HuH-7.5 (cell line): Measurements from ENCODE around the gene LCP1.

ENCODE experiments used
- DNase-seq: peaks from one replicate; pipeline ENCODE4 v3.0.0; 2011; ENCODE audit warnings: low spot score

Gene LCP1

DNA sequence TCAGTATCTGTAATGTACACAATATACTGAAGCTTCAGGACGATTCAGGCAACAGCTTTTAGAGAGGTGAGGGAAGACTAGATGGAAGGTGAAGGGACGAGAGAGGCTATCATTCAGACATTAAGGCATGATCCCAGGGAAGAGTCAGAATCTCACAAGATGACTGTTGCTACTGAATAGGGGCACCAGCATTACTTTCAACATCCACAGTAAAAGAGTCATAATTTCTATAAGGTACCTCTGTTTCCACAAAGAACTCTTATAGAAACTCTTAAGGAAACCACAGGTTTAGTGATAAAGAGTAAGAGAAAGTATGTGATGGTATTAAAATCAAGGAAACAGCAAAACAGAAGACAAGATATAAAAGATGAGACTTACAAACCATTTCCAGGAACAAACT is 23.0 kb downstream of the LCP1 start:
- DNase-seq: no peak

DNA sequence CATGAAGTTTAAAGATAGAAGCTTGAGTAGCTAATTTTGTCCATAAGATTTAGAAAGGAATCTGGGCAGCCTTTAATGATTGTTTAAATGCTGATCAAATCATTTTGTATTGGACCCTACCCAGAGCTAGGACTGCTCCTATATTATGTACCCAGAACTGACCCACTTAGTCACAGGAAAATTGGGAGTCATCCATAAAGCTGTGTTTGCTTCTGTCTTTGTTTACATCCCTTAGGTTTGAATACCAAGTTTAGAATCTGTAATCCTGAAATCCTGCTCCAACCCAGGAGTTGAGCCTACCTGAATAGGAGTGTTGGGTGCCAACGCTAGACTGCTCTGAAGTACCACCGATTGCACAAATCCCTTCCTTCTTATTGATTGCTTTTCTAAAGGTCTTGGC is 23.8 kb downstream of the LCP1 start:
- no peak for DNase-seq

DNA sequence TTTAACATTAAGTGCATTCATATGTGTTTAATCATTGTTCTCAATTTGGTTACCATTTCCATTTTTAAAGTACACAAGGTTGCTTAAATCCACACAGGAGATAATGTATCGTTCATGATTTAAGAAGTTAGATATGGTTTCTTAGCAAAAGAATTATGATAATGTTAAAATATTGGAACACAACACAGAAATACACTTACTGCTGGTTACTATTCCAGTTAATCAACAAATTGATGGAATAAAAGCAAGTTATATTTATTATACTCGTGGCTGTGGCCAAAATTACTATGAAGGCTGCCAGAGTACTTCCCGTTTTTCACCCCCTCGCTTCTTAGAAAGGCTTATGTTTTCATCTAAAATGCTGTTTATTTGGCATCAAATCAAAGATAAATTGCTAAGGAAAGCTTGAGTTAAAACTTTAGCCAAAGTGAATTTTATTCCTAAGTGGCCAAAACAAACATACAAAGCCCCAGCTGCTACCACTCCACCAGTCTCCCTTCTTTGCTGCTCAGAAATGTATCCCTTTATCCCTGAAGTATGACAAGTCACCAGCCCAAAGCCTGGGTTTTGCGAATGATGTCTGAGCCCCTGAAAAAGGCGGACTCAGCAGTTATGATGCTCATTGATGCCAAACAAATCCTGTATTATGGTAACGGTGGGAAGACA is 27.7 kb downstream of the LCP1 start:
- DNase-seq: no peak

DNA sequence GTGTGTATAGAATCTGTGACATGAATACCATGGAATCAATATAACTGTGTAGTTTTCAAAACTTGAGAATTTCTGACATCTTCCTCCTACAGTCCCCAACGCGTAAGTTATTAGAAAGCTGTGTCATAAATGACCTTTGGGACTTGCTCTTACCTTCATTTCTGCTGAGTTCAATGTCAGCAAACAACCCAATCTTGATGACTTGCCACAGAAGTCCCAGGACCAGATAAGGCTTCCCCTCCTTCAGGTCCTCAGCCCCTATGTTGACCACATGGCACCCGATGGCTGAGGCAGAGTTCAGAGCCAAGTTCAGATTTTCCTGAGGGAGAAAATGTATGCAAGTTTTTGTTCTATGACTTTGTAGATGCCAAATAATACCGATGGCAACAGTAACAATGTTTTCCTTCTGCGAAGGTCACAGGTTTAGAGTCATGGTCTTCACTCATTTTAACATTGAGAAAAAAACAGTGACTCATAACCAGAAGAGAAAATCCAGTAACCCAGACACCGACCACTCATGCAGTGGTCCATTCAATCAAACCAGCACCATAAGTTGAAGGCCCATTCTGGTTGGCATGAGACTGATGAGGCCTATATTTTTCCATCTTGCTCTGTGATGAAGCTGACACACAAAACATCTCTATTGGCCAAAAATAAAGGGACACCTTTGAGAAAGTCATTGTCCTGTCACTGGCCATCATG is 29.2 kb downstream of the LCP1 start:
- DNase-seq: no peak

DNA sequence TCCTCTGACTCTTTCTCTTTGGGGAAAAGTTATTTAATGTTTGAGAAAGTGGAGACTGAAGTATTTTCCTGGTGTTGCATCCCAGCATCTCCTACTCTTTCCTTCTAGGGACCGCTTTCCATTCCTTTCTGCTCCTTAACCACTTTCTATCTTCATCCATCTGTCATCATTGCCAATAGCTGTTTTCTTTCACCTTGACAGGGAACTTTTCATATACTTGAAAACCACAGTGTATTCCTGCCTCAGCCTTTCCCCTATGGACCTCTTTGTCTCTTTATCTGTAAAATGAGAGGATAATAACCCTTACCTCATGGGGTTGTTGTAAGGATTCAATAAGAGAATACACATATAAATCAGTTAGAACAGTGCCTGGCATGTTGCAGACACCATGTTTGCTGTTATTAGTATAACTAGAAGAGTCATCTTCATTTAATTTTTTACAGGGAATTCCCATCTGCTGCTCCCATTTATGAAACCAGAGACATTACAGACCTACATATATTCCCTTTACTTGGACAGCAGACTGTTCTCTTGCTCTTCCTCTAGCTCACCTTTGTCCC is 31.8 kb downstream of the LCP1 start:
- no peak for DNase-seq

DNA sequence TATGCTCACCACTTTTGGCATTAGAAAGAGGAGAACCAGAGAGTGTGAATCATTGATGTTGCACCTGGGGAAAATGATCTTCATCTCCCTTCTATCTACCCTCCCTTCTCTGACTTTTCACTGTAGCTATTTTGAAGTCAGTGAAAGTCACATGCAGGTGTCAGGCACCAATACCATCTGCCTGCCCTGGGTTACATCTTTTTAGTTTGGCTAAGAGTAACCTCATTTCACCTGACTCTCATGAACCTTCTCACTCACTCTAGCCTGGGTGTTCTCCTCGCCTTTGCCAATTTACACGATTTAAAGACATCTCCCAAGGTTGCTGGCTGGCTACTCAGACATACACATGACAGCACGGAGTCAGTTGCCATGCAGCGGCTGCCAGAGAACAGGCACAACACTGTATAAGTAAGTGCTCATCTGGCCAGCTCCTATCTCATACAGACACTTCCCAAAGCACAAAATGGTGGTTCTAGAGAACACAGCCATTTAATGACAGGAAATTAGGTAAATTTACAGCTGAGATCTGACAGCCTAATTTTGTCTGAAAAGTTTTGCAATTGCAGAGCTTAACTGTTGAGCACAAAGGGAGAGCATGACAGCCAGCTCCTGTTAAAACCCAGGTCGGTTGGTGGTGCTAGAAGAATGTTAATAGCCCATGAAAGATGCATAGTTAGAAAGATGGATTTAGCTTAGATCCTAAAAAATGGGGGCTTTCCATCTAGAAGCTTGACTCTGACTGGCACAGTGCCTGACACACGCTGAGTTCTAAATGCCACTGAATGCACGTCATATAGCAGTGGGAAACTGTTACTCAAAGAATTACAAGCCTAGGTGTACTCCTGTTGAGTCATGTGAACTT is 32.5 kb downstream of the LCP1 start:
- DNase-seq: no peak

DNA sequence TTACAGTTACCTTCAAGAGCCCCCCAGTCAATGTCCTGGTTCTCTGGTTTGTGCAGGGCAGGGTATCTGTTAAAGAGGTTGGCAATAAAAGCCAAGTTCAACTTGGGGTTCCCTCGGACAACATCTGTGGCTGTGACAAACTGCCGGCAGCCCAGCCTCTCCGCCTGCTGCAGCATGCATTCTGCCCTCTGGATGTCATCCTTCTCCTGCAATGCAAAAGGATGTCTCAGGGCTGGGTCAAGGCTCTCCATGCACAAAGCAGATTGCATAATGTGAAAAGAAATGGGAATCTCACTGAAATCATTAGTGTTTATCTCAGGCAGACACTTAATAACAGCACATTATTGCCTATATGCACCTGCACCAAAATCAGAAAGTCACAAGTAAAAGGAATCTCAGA is 35.1 kb downstream of the LCP1 start:
- peak; percentile 57 for DNase-seq

DNA sequence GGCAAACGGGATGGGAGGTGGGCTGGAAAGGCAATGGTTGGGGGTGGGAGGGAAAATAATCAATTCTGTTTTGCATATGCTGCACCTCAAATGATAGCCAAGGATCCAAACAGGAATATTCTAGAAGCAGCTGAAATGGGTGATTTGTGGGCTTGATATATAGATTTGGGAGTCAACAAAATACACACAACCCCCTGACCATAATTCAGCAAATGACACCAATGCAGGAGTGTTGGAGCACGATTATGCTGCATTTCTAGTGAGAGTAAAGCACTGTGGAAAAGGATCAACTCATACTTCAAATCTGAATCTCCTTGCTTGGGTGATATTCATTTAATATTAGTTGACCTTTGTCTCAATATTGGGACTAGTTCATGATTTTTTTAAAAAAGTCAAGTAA is 36.0 kb downstream of the LCP1 start:
- DNase-seq: no peak

DNA sequence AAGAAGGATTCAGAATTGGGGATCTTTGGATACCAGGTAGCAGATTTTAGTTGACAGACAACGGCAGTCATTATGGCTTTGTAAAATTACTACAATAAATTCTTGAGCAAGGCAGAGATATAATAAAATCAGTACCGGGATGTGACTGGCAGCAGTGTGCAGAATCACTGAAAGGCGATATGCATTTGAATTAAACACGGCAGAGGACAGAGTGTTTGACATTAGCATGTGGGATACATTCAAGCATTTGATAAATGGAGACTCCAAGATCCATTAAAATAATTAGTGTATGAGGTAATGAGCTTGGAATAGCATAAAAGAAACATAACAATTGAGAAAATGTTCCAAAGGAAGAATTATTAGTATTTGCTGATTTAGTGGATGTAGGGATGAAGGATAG is 36.8 kb downstream of the LCP1 start:
- DNase-seq: no peak

DNA sequence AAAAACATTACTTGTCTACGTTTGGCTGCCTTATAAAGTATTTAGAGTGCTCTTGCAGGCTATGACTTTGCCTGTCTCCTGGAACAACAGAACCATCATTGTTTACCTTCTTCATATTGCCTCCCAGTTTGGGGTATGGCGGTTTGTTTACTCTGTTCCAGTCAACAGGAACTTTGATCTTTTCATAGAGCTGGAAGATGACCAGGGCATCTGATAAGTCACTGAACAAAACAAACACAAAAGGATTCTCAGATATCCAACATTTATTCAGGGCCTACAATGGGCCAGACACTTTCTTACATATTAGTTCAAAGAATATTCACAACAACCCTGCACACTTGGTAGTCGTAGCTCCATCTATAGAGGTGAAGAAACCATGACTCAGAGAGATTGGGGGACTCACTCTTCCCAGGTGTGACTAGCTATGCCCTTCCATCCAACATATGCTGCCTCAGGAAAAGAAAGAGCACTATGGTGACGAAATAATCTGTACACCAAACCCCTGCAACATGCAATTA is 38.7 kb downstream of the LCP1 start:
- peak; percentile 59 for DNase-seq

DNA sequence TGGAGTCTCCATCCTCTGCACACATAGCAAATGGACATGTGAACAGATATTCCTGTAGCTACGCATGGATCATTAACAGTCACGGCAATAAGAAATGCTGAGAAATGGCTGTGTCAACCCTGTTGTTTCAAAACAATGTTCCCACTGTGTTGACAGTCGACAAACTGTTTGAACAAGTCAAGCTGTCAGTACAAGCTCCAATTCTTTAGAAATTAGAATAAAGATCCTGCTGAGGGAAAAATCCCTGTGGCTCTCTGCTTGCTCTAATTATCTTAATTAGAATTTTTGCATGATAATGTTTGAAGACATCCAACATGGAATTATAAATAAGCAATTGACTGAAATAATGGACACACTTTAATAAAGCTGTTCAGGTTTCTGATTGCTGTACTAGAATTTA is 39.2 kb downstream of the LCP1 start:
- DNase-seq: peak; percentile 28

DNA sequence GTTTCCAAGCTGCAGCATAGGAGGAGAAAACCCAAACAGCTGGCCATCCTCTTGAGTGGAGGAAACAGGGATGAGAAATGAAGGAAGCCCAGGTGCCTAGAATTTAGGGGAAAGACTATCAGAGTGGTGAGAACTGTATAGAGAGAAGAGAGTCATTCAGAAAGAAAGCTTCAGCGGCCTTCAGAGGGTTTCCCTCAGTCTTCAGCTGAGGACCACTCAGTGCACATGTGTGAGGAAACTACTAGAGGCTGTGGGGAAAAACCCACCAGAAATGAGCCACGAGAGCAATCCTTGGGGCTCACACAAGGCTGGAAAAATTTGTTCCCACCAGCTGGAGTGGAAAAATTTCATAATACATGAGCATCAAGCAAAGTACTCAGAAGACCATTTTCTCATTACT is 41.9 kb downstream of the LCP1 start:
- DNase-seq: no peak

DNA sequence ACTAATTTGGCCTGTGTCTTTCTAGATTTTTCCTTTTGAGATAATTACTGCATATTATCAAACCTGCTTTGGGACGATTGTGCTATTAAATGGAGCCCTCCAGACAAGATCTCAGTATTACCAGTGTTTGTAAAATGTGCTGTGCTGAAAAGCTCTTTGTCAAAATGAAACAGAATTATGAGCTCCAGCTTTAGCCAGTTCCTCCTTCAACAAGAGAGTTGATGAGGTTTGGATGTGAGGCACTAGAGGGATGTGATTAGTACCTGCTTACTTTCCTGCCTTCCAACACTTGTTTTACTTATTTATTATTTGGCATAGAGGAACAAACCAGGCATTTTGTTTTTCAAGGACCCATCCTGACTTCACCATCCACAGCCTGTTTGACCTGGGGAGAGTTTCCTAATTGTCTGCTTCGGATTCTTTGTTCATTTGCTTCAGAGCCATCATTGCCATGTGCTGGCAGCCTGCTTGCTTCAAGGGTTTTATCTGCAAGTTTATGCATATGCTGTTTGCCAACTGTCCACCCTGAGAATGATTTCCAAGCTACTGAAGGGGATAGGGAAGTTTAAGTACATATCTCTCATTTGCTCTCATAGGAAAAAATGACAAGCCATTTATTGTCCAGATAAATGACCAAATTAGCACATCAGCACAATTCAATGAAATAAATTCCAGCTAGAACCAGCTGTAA is 44.2 kb downstream of the LCP1 start:
- no peak for DNase-seq

DNA sequence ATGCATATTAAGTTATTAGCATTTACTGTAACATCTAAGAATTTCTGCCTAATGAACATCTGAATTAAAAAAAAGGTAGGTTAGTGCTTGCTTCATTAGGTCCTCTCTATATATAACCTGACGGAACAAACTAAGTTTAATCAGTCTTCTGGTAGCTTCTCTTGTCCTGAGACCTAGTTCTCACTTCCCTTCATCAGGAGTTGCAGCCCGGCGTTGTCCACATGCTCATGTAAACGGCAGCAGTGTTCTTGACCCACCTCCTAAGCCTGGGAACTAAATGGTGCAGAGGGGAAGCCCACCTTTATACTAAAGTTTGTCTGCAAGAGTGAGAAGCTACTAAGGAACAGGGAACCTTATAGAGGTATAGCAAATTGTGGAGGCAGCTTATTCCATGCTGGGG is 45.3 kb downstream of the LCP1 start:
- no peak for DNase-seq

DNA sequence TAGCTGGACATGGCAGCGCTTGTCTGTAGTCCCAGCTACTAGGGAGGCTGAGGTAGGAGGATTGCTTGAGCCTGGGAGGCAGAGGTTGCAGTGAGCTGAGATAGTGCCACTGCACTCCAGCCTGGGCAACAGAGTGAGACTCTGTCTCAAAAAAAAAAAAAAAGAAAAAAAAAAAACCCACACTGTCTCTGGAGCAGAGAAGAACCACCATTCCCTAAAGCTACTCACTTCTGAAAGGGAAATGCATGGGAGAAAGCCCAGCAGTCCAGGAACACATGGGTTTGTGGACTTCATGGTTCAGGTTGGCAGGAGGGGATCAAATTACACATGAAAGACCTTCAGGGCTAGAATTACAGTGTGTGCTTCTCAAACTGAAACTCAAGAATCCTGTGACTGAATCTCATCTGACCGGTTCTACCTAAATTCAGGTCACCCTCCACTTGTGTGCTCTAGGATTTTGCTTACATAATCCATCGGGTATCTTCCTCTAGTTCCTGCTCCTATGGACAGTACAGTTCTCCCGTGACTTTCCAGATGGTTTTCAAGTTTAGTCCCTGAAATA is 46.9 kb downstream of the LCP1 start:
- peak; percentile 23 for DNase-seq

DNA sequence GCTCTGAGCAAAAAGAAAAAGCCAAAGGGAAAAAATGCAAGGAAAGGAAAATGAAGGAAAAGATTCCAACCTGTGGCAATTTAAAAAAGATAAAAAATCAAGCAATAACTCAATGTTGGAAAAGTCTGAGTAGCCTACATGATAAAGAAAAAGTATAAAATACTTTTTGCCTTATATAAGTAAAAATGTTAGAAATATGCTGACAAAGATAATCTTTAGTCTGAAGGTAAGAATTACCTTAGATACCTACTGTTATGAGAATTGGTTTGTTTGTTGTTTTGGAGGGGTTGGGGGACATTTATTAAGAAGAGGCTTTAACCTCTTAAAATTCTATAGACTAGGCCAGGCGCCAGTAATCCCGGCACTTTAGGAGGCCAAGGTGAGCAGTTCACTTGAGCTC is 47.5 kb downstream of the LCP1 start:
- DNase-seq: no peak

DNA sequence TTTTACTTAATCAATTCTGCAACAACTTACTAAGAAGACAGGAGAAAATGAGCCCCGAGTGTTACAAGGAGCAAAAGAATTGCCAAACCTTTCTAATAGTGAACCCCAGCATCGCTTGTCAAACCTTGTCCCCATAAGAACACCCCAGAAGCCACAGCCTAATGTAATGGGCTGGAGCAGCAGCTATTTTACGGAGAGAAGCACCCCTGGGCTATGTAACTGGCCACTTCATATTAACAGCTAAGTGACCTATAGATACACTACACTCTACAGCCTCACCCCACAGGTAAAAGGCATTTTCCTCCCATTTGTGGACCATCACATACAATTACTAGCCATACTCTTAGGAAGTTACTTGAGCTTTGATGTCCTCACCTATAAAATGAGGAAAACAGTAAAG is 49.9 kb downstream of the LCP1 start:
- DNase-seq: no peak

DNA sequence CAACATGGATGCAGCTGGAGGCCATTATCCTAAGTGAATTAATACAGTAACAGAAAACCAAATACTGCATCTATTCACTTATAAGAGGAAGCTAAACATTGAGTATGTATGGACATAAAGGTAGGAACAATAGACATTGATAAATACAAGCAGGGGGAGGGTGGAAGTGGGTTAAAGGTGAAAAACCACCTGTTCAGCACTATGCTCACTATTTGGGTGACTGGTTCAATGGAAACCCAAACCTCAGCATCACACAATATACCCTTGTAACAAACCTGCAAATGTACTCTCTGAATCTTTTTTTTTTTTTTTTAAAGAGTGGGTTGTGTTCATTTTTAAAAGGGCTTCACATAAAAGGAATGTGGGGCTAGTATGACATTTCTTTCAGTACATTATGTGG is 50.3 kb downstream of the LCP1 start:
- DNase-seq: no peak

DNA sequence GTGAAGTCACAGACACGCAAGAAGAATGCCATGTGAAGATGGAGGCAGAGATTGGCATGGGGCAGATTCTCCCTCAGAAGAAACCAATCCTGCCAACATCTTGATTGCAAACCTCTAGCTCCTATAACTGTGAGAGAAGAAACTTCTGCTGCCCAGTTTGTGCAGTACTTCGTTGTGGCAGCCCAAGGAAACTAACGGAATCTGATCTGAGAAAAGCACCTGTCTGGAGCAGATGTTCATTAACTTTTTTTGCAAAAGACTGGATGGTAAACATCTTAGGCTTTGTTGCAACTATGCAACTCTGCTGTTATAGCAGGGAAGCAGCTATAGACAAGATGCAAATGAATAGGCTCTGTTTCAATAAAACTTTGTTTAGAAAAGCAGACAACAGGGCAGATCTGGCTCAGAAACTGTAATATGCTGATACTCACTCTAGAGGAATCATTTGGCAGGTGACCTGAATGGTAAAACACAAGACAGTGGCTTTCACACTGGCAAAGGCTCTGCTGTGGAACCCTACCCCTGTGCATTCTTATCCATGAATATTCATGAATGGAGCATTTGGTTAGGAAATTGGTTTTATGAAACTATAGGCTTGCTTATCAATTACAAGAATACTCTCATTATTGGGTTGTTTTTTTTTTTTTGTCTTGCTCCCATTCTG is 51.9 kb downstream of the LCP1 start:
- no peak for DNase-seq

DNA sequence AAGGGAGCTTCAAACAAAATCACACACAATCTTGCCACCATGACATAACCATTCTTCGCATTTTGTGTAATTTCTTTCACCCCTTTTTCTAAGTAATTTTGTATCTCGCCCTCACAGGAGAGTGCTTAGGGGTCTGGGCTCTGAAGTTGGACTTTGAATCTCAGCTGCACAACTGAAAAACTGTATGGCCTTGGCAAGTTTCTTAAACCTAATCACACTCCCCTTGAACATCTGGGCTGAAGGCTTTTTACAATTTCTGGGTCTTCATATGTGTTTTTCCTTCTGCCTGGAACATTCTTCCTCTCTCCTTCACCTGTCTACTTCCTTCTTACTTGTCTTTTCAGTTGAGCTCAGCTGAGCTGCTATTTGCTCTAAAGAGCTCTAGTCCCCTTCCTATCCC is 52.9 kb downstream of the LCP1 start:
- DNase-seq: no peak

DNA sequence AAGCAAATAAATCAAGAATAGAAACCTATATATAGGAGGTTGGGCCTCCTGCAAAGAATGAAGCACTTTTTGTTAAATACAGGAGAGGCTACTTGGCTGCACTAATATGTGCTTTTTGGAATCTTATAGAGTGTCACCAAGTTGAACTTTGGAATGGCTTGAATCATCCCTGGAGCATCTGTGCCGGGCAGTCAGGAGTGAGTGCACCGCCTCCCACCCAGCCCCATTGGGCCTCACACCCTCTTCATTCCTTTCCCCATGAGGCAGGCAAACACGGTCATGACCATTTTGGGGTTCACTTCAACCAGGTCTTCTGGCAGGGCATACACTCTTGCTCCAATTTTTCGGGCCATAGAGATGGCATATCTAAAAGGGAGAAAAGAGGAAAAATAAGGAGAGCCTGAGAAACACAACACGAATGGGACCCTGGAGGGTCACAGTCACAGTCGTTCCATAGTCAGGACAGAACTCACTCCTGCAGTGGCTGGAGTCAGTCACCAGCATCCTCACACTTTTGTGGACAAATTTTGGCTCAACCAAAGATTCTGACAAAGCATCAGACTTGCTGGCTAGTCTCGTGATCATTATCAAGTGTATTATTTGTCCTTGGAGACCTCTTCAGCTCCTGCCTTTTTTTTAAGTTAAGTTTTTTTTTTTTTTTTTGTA is 54.5 kb downstream of the LCP1 start:
- DNase-seq: no peak
